ENCODE results near the gene PPP1R37. TPM values are rescaled to one million over a fixed set of nuclear protein-coding genes. Genes with fewer than 3 reads are reported as not detected.

Gene PPP1R37, protein sequence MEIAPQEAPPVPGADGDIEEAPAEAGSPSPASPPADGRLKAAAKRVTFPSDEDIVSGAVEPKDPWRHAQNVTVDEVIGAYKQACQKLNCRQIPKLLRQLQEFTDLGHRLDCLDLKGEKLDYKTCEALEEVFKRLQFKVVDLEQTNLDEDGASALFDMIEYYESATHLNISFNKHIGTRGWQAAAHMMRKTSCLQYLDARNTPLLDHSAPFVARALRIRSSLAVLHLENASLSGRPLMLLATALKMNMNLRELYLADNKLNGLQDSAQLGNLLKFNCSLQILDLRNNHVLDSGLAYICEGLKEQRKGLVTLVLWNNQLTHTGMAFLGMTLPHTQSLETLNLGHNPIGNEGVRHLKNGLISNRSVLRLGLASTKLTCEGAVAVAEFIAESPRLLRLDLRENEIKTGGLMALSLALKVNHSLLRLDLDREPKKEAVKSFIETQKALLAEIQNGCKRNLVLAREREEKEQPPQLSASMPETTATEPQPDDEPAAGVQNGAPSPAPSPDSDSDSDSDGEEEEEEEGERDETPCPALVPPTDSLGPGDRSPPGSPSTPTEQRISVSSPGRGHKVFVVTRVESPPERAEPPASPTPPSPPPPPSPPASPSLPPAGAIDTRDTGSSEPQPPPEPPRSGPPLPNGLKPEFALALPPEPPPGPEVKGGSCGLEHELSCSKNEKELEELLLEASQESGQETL
- 20.6 and 29.2 TPM in 2 replicates for total RNA-seq

DNA sequence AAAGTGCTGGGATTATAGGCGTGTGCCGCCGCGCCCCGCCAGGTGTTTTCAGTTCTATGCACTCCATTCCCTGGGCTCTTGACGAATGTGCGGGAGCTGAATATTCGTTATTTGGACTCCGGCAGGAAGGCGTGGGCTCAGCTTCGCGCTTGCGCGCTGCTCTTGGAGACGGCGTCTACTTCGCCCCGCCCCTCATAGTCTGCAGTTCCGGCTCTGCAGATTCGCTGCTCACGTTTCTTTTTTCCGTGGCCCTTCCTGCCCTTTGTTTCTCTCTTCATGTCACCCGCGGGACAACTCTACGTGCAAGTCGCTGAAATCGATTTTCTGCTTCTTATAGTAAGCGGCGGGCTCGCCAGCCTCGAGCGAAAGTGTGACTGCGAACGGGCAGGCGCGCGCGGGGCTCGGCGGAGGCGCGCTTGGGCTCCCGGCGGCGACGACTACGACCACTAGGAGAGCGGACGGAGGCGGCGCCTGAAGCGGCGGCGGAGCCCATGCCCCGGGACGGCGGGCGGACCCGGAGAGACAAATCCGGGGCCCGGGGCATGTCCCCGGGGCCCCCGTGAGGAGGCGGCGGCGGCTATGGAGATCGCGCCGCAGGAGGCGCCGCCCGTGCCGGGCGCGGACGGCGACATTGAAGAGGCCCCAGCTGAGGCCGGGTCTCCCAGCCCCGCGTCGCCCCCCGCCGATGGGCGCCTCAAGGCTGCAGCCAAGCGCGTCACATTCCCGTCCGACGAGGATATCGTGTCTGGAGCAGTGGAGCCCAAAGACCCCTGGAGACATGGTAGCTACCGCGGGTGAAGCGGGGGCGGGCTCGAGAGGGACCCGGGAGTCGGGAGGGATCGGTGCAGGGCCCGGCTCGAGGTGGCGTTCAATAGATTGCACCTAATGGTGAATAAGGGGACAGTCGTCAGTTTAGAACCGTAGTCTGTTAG lies at the start of gene PPP1R37:
TSS of gene PPP1R37 (plus strand) at position 433 of the 932 bp plus-strand sequence. CDS start at position 580, 147 bp downstream.

DNA sequence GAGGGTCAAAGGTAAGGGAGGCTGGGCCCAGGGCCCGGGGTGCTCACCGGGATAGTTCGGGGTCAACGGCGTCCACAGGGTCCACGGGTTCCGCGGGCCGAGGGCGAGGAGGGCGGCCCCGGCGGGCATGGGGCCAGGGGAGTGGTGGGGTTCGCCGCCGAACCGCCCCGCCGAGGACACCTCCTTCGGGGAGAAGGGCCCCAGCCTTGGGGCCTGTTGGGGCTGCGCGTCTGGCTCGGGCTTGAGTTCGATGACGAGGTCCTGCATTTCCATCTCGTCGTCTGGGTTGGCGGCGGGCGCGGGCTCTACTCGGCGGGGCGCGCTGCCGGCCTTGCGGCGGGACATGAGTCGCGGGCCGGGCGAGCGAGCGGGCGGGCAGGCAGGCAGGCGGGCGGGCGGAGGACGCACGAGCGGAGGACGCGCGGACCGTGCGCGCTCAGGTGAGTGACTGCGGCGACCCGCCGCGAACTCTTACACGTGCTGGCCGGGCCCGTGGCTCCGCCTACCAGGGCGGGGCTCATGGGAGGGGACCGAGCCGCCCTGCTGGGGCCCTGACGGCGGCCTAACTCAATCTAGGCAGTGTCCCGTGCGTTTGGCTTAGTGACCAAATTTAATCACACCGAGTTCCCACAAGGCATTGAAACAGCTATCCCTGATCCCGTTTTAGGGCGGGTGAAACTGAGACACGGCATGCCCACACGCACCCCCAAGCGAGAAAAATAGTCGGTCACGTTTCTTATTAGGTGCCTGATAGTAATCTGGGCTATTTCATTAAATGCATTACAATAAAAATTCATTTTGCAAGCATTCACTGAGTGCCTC lies 16.7 kb upstream of the PPP1R37 start, which contains the start of gene ZNF296:
TSS of gene ZNF296 (minus strand) at position 450 of the 822 bp plus-strand sequence. CDS start at position 345, 105 bp downstream.

DNA sequence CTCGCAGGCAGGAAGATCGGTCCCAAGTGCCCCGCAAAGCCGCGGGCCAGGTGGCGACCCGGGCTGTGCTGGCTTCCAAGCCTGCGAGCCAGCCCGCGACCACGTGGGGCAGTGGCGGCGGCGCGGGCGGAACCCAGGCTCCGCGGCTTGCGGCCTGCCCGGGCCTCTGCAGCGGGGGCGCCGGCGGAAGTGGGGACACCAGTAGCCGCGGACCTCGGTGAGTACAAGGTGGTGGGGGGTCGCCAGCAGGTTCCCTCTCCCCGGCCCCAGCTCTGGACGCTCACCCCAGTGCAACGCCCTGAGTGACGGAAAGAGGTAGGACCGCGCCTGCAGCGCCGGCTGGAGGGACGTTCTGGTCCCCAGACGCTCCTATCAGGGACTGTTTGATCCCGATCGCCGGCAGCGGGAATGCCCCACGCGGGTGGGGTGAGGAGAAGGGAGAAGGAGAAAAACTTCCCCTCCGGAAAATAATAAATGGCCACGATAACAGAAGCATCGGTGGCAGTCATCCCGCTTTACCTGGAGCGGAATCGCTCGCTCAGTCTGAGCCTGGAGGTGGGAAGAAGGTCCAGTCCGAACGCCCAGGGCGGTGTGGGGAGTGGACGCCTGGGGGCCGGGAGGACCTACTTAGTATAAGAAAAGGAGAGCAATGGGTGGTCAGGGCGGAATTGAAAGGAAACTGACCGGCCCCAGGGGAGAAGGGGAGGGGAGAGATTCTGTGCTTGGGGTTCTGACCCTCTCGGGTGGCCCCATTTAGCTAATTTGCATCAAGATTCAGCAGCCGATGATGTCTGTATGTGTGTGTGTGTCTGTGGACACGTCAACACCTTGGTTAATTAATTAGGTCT lies 13.7 kb upstream of the PPP1R37 start, which contains the start of gene GEMIN7:
TSS of gene GEMIN7 (plus strand) at position 198 of the 848 bp plus-strand sequence. CDS start 10,855 bp downstream, outside the sequence.

DNA sequence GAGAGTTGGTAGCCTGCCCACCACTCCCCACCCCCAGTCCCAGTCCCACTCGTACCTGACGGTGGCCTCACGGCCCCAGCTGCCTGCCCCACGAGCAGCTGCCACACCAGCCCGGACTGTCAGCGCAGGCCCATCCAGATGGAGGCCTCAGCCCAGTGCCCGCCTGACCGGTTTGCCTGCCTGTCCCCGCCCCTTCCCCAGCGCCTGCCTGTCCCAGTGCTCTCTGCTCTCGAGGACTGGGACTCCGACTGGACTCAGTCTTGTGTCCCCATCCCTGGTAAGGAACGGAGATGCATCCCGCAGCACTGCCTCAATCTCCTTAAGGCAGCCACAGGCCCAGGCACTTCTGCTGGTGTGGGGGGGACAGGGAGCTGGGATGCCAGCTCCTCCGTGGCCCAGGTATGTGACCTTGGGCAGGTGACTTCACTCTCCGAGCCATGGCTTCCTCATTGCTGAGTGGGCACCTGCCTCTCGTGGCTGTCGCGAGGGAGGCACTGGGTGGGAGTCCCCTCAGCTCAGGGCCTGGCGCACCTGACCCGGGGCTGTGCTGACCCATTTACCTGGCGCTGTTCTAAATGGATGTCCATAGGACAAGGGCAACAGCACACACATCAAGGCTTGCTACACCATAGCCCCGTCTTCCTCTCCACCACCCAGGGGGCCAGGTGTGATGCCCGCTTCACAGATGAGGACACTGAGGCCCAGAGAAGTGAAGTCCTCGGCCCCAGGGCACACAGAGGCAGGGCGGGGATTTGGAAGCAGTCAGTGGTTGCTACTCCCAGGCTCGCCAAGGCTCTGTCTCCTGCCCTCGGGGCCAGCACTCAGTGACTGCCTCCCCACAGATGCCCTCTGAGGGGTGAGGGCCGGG lies 68.1 kb downstream of the PPP1R37 start, which contains the start of gene NKPD1:
TSS of gene NKPD1 (minus strand) at position 113 of the 868 bp plus-strand sequence. CDS start 832 bp downstream, outside the sequence.

DNA sequence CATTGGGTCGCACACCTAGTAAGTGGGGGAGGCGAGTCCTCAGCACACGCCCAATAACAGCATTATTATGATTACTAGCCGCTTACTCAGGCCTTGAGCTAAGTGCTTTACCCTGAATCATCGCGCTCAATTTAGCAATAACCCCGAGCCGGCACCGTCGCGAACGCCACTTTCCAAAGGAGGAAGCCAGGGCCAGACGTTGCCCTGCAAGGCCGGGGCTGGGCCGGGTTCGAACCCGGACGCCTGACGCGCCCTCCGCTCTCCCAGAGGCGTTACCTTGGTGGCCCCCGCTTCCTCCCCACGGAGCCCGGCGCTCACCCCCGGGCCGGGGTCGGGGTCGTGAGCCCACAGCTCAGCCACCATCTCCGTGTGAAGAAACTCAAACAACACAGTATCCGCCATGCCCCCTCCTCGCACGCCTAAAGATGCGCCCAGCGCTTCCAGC lies 84.9 kb downstream of the PPP1R37 start, which contains the start of gene TRAPPC6A:
TSS of gene TRAPPC6A (minus strand) at position 421 of the 445 bp plus-strand sequence. CDS start at position 402, 19 bp downstream.

DNA sequence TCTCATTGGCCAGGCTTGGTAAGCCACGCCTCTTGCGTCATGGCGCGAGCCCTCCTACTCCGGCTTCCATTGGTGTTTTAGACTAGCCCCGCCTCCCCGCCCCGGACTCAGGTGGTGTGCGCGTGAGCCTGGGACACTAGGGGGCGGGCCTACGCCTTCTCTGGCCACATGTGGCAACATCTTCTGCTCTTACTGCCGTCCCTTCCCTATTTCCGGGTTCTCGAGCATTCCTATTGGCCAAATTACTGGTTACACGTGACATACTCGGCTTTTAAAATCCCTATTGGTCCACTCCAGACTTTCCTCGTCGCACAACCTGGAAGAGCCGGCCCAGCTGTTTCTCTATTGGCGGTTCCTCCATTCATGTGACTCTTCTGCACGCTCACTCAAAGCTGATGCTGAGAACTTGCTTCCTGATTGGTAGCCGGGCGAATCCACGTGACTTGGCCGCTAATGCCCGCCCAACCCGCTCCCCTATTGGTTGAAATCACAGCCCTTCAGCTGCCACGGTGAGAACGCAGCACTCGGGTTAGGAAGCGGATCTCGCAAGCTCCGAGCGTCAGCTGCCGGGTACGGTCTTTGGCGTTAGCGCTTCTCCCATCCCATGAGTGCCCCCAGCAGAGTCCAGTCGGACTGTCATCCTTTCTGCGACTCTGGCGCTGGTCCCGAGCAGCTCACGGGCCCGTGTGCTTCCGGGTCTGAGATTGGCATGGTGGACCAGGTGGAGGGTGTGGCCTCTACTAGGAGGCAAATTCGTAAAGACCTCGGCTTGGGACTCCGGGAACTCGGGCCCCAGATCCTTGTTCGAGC lies 85.5 kb downstream of the PPP1R37 start, which contains the start of gene BLOC1S3:
TSS of gene BLOC1S3 (plus strand) at position 523 of the 810 bp plus-strand sequence. CDS start 513 bp downstream, outside the sequence.

Other genes starting within 250 kb of the PPP1R37 start
- gene NECTIN2, start 246.9 kb upstream of the PPP1R37 start, total RNA-seq = 57.8 and 61.3 TPM in 2 replicates
- 31.4 and 35.1 TPM in 2 replicates for gene TOMM40, start 201.9 kb upstream of the PPP1R37 start, total RNA-seq
- 7.7 and 18.3 TPM in 2 replicates for gene APOE, start 187.4 kb upstream of the PPP1R37 start, total RNA-seq
- gene APOC1, start 178.6 kb upstream of the PPP1R37 start, total RNA-seq = 1.8 and 3.6 TPM in 2 replicates
- not detected in 2 replicates for gene APOC4, start 150.9 kb upstream of the PPP1R37 start, total RNA-seq
- not detected in 2 replicates for gene APOC2, start 147.1 kb upstream of the PPP1R37 start, total RNA-seq
- 29.7 and 36.5 TPM in 2 replicates for gene CLPTM1, start 137.8 kb upstream of the PPP1R37 start, total RNA-seq
- 5.5 and 7.3 TPM in 2 replicates for gene RELB, start 91.7 kb upstream of the PPP1R37 start, total RNA-seq
- 7.8 and 12.6 TPM in 2 replicates for gene CLASRP, start 54.1 kb upstream of the PPP1R37 start, total RNA-seq
- gene ZNF296, start 16.7 kb upstream of the PPP1R37 start, total RNA-seq = not detected in 2 replicates
- gene GEMIN7, start 13.9 kb upstream of the PPP1R37 start, total RNA-seq = 12.1 and 15.6 TPM in 2 replicates
- 0.14 and 0.18 TPM in 2 replicates for gene NKPD1, start 67.8 kb downstream of the PPP1R37 start, total RNA-seq
- 13.5 and 14.1 TPM in 2 replicates for gene TRAPPC6A, start 85.1 kb downstream of the PPP1R37 start, total RNA-seq
- gene BLOC1S3, start 85.6 kb downstream of the PPP1R37 start, total RNA-seq = 2.3 and 2.9 TPM in 2 replicates
- under 0.01 and 0.09 TPM in 2 replicates for gene EXOC3L2, start 152.2 kb downstream of the PPP1R37 start, total RNA-seq
- 8.2 and 11.9 TPM in 2 replicates for gene MARK4, start 158.1 kb downstream of the PPP1R37 start, total RNA-seq
- under 0.01 TPM in 1 of 2 replicates, not detected in the other for gene CKM, start 229.7 kb downstream of the PPP1R37 start, total RNA-seq
- gene KLC3, start 247.6 kb downstream of the PPP1R37 start, total RNA-seq = under 0.01 and 0.09 TPM in 2 replicates

All from smooth muscle cell of bladder (primary cell).